HepG2 (cell line): ENCODE data around the gene IQSEC1. TPM values are rescaled to one million over a fixed set of nuclear protein-coding genes. Genes with fewer than 3 reads are reported as not detected.

Source experiments
- ATAC-seq: fragments of 200-7000 bp; cut with Tn5 transposase; 3 replicates; pipeline ENCODE4 v1.9.1; 2020; ENCODE audit warnings: mild to moderate bottlenecking, moderate library complexity
- BruUV-seq: library from RNA; stranded (reverse); fragments of 400-500 nt; replicated peaks from 2 replicates; lab custom pipeline; 2021; lab: Mats Ljungman, UMichigan
- CTCF ChIA-PET: fragments of 300-600 bp; formaldehyde crosslinking; extraction: SDS; loops from one replicate; lab custom pipeline; 2021; ENCODE audit warnings: low total read pairs, inconsistent platforms, low intra/inter-chr PET ratio; lab: Yijun Ruan, JAX
- POLR2A ChIA-PET: fragments of 350-600 bp; sonication (Branson Sonifier 250); formaldehyde crosslinking; loops from one replicate; lab custom pipeline; 2020; ENCODE audit warnings: antibody characterized with exemption, inconsistent platforms; lab: Yijun Ruan, JAX
- DNase-seq: peaks from one replicate; pipeline ENCODE4 v3.0.0-alpha.2; 2015; ENCODE audit warnings: low spot score
- FAIRE-seq: peaks from 3 replicates; lab custom pipeline; 2011; peaks lifted over from hg19 to GRCh38; lab: Jason Lieb, UNC
- H2AFZ ChIP-seq: one replicate; pipeline ENCODE4 v1.6.1; 2011; ENCODE audit warnings: low read length, inconsistent platforms
- H3K27ac ChIP-seq: fragments of 300-600 bp; 3 replicates; pipeline ENCODE4 v1.8.0; 2011; ENCODE audit warnings: mixed run types, mild to moderate bottlenecking, mixed read lengths, low read length, inconsistent platforms; ENCODE audit not compliant: insufficient read depth; ENCODE audit errors: extremely low read length
- H3K27me3 ChIP-seq, 2 experiments: fragments of 200-600 bp in 1 of 2; 2 replicates in 1 of 2; 3 replicates in 1 of 2; pipeline versions ENCODE4 v1.6.0 to v1.8.0; 2011; ENCODE audit warnings: low read length in 2 of 2, mild to moderate bottlenecking in 2 of 2, moderate library complexity in 2 of 2, inconsistent platforms in 1 of 2; ENCODE audit not compliant: insufficient read depth in 2 of 2, control insufficient read depth in 1 of 2
- H3K36me3 ChIP-seq, 2 experiments: fragments of 200-600 bp in 1 of 2; replicated peaks in 1 of 2; 2 replicates in 1 of 2; 3 replicates in 1 of 2; pipeline versions ENCODE4 v1.5.1 to v1.8.0; 2011; ENCODE audit warnings: low read length in 2 of 2, inconsistent platforms in 1 of 2; ENCODE audit not compliant: insufficient read depth in 2 of 2, control insufficient read depth in 1 of 2
- H3K4me1 ChIP-seq: 2 replicates; pipeline ENCODE4 v1.5.1; 2012; ENCODE audit warnings: low read length, inconsistent platforms; ENCODE audit not compliant: insufficient read depth
- H3K4me2 ChIP-seq: 2 replicates; pipeline ENCODE4 v1.6.0; 2011; ENCODE audit warnings: low read depth, low read length, inconsistent platforms
- H3K4me3 ChIP-seq, 3 experiments: fragments of 200-600 bp in 1 of 3; sonication (generic), shearing (Covaris generic) in 1 of 3; replicated peaks in 1 of 3; 2 replicates each; pipeline ENCODE4 v1.5.1; 2011 to 2016; ENCODE audit warnings: low read length in 3 of 3, inconsistent platforms in 2 of 3, low read depth in 2 of 3, mild to moderate bottlenecking in 2 of 3, control low read depth in 1 of 3, mixed read lengths in 1 of 3; ENCODE audit not compliant: insufficient read depth in 1 of 3
- H3K79me2 ChIP-seq: one replicate; pipeline ENCODE4 v1.6.1; 2011; ENCODE audit warnings: low read length, inconsistent platforms; ENCODE audit not compliant: insufficient read depth
- H3K9ac ChIP-seq: 2 replicates; pipeline ENCODE4 v1.6.0; 2011; ENCODE audit warnings: mild to moderate bottlenecking, low read depth, low read length, inconsistent platforms; ENCODE audit not compliant: insufficient read depth
- H3K9me3 ChIP-seq: 2 replicates; pipeline ENCODE4 v1.5.1; 2012; ENCODE audit warnings: mild to moderate bottlenecking, low read length
- H4K20me1 ChIP-seq: 2 replicates; pipeline ENCODE4 v1.6.0; 2011; ENCODE audit warnings: inconsistent platforms, mild to moderate bottlenecking, low read length, moderate library complexity; ENCODE audit not compliant: insufficient read depth
- HOMEZ ChIP-seq: IDR thresholded peaks from 2 replicates; pipeline ENCODE4 v1.6.1; 2016; ENCODE audit warnings: low read depth
- MYNN ChIP-seq: sonication (generic); formaldehyde crosslinking; IDR thresholded peaks from 2 replicates; pipeline ENCODE4 v1.4.0; 2020; ENCODE audit warnings: mild to moderate bottlenecking, low read depth, missing genetic modification reagents
- NFKB2 ChIP-seq: sonication (generic); formaldehyde crosslinking; IDR thresholded peaks from 2 replicates; pipeline ENCODE4 v1.4.0; 2020; ENCODE audit warnings: missing genetic modification reagents, borderline replicate concordance
- PAWR ChIP-seq: sonication (generic); formaldehyde crosslinking; IDR thresholded peaks from 2 replicates; pipeline ENCODE4 v1.4.0; 2020; ENCODE audit warnings: missing genetic modification reagents, mild to moderate bottlenecking, borderline replicate concordance
- REST ChIP-seq, 2 experiments: IDR thresholded peaks; 2 replicates each; pipeline ENCODE4 v1.6.1; 2011 to 2012; ENCODE audit warnings: low read length in 2 of 2, borderline replicate concordance in 1 of 2, low read depth in 1 of 2, mild to moderate bottlenecking in 1 of 2, moderate library complexity in 1 of 2
- TRIM24 ChIP-seq: sonication (generic); formaldehyde crosslinking; IDR thresholded peaks from 2 replicates; pipeline ENCODE4 v1.8.0; 2022; ENCODE audit warnings: mild to moderate bottlenecking, missing genetic modification reagents
- ZC3H13 ChIP-seq: sonication (generic); formaldehyde crosslinking; IDR thresholded peaks from 2 replicates; pipeline ENCODE4 v1.8.1; 2023; ENCODE audit warnings: mild to moderate bottlenecking, missing genetic modification reagents, moderate library complexity
- ZKSCAN5 ChIP-seq: sonication (generic); formaldehyde crosslinking; IDR thresholded peaks from 2 replicates; pipeline ENCODE4 v1.5.1; 2020; ENCODE audit warnings: mild to moderate bottlenecking, missing genetic modification reagents
- ZMYM4 ChIP-seq: sonication (generic); formaldehyde crosslinking; IDR thresholded peaks from 2 replicates; pipeline ENCODE4 v1.8.1; 2023; ENCODE audit warnings: mild to moderate bottlenecking, missing genetic modification reagents
- ZNF317 ChIP-seq: sonication (generic); formaldehyde crosslinking; IDR thresholded peaks from 2 replicates; pipeline ENCODE4 v1.5.0; 2020; ENCODE audit warnings: mild to moderate bottlenecking, missing genetic modification reagents
- ZNF597 ChIP-seq: sonication (generic); formaldehyde crosslinking; IDR thresholded peaks from 2 replicates; pipeline ENCODE4 v1.5.0; 2020; ENCODE audit warnings: missing genetic modification reagents
- ZNF703 ChIP-seq: sonication (generic); formaldehyde crosslinking; IDR thresholded peaks from 2 replicates; pipeline ENCODE4 v1.5.1; 2020; ENCODE audit warnings: missing genetic modification reagents, mild to moderate bottlenecking, moderate library complexity, borderline replicate concordance
- ZNF773 ChIP-seq: sonication (generic); formaldehyde crosslinking; IDR thresholded peaks from 2 replicates; pipeline ENCODE4 v1.4.0; 2020; ENCODE audit warnings: missing genetic modification reagents, borderline replicate concordance
- ZSCAN29 ChIP-seq: sonication (generic); formaldehyde crosslinking; conservative IDR thresholded peaks from 2 replicates; pipeline ENCODE4 v1.4.0; 2020; ENCODE audit warnings: mild to moderate bottlenecking, missing genetic modification reagents
- WGBS: methylation state at CpG from one replicate; pipeline ENCODE4 v1.1.6; 2017; ENCODE audit warnings: low lambda C conversion rate; 5-methylcytosine and 5-hydroxymethylcytosine counted together
- in situ Hi-C: cut with HindIII; loops from 2 replicates; pipeline ENCODE4 v1.10.0; 2017; ENCODE audit warnings: low pct_unique_long_range_greater_than_20kb; ENCODE audit not compliant: extremely low pct_ligation_motif_present
- intact Hi-C: fragments of 100-400 bp; cut with micrococcal nuclease; formaldehyde crosslinking; loops from one replicate; pipeline ENCODE4 v1.10.0; 2022; ENCODE audit not compliant: unreplicated experiment
- polyA plus RNA-seq, 8 experiments: library from polyadenylated mRNA; depleted of rRNA in 3 of 8; stranded (reverse) in 7 of 8; unstranded in 1 of 8; fragments of >200 nt; fragmentation: Illumina TruSeq in 4 of 8; extraction: Trizol in 4 of 8; gene quantifications; 2 replicates each; pipeline versions ENCODE4 v1.2.1 to v1.2.3, GENCODE V29; 2011 to 2016; ENCODE audit warnings: low read depth in 4 of 8, missing spikeins in 1 of 8, mixed read lengths in 1 of 8; ENCODE audit not compliant: insufficient read depth in 1 of 8
- total RNA-seq, 5 experiments: library from RNA; depleted of rRNA; stranded (reverse); fragments of >200 nt; fragmentation: Illumina TruSeq; extraction: Trizol; gene quantifications; 2 replicates each; pipeline ENCODE4 v1.2.3, GENCODE V29; 2016; ENCODE audit warnings: low read depth in 1 of 5

The IQSEC1 gene
- total and polyA plus RNA-seq, 2 of the 13 experiments (the other 11 are each of a cell fraction or from before 2014, with no cell fraction given) = 17.4 to 20.2 TPM

- ATAC-seq (no peak; the same call in 2 of the 3 replicates), DNase-seq (no peak), FAIRE-seq (no peak)
- ChIA-PET POLR2A (no interaction called here), CTCF (no interaction called here)
- Histone ChIP-seq H4K20me1 (peaks cover 30% of the 10 kb centered on the region), H3K4me2 (no peak overlapping the region), H2AFZ (no peak overlapping the region), H3K4me3 (no peak overlapping the region), H3K79me2 (no peaks in the 10 kb centered on the region), H3K9ac (no peak overlapping the region), H3K27me3 (no peaks in the 10 kb centered on the region), H3K36me3 (peaks cover 59 to 88% of the 10 kb centered on the region in 2 experiments), H3K4me1 (no peaks in the 10 kb centered on the region), H3K9me3 (no peaks in the 10 kb centered on the region), H3K27ac (no peak overlapping the region)
- intact Hi-C loops (no loop called here), in situ Hi-C loops (no loop called here)
- TF ChIP-seq ZMYM4 (CRISPR knock-in tag) (no peak), ZNF317 (no peak), ZNF703 (CRISPR knock-in tag) (no peak), REST (IDR thresholded peaks at IDR 0.05; ENCODE audit: borderline replicate concordance in 1 of 2, low read depth in 1 of 2, low read length in 2 of 2) (no peak), ZC3H13 (no peak), ZKSCAN5 (CRISPR knock-in tag) (no peak), HOMEZ (CRISPR knock-in tag) (no peak), ZSCAN29 (CRISPR knock-in tag) (no peak), ZNF773 (no peak), PAWR (CRISPR knock-in tag) (no peak), MYNN (CRISPR knock-in tag) (no peak), TRIM24 (CRISPR knock-in tag) (no peak), NFKB2 (CRISPR knock-in tag) (no peak), ZNF597 (CRISPR knock-in tag) (no peak)
- BruUV-seq = no TSS peak
- no CpG with 5 or more reads among the region's 7 CpGs for WGBS
Measured at GRCh38 chr3:12925648-12926047, 147.6 kb downstream of the IQSEC1 start.
